HEK293 (cell line): ENCODE results near the gene FMNL3.

Source experiments
- CTCF ChIA-PET: fragments of 350-600 bp; formaldehyde crosslinking; extraction: SDS; loops from one replicate; lab custom pipeline; 2021; ENCODE audit warnings: antibody characterized with exemption; lab: Yijun Ruan, JAX
- POLR2A ChIA-PET: fragments of 300-600 bp; formaldehyde crosslinking; extraction: SDS; loops from one replicate; lab custom pipeline; 2020; ENCODE audit warnings: antibody characterized with exemption, inconsistent platforms; lab: Yijun Ruan, JAX
- H3K27ac ChIP-seq: fragments of 200-500 bp; sonication (Bioruptor generic); 2 replicates; pipeline ENCODE4 v1.5.1; 2014; ENCODE audit warnings: low read depth, low read length, control low read depth, inconsistent platforms; ENCODE audit errors: extremely low read depth
- H3K36me3 ChIP-seq, 2 experiments: fragments of 200-500 bp in 1 of 2; sonication (Bioruptor generic) in 1 of 2; 1 replicate in 1 of 2; 2 replicates in 1 of 2; pipeline ENCODE4 v1.5.1; 2014 to 2017; ENCODE audit warnings: inconsistent platforms in 2 of 2, low read length in 2 of 2; ENCODE audit not compliant: control insufficient read depth in 2 of 2, insufficient read depth in 1 of 2
- H3K4me1 ChIP-seq: fragments of 200-500 bp; sonication (Bioruptor generic); 2 replicates; pipeline ENCODE4 v1.5.1; 2014; ENCODE audit warnings: mild to moderate bottlenecking, low read length, inconsistent platforms; ENCODE audit not compliant: control insufficient read depth, insufficient read depth
- H3K4me3 ChIP-seq: 2 replicates; pipeline ENCODE4 v1.5.1; 2011; ENCODE audit warnings: low read depth, mild to moderate bottlenecking, control low read depth, low read length, moderate library complexity
- H3K9me3 ChIP-seq: fragments of 200-500 bp; sonication (Bioruptor generic); 2 replicates; pipeline ENCODE4 v1.5.1; 2014; ENCODE audit warnings: low read depth, low read length, inconsistent platforms; ENCODE audit not compliant: control insufficient read depth, insufficient read depth
- FEZF1 ChIP-seq: fragments of 450-650 bp; formaldehyde crosslinking; IDR thresholded peaks from 2 replicates; pipeline ENCODE4 v1.5.1; 2016; ENCODE audit warnings: missing biosample characterization, missing genetic modification characterization
- HIC1 ChIP-seq: fragments of 450-650 bp; formaldehyde crosslinking; IDR thresholded peaks from 2 replicates; pipeline ENCODE4 v1.5.1; 2016; ENCODE audit warnings: missing biosample characterization, missing genetic modification characterization
- HOXA7 ChIP-seq: sonication (generic); formaldehyde crosslinking; IDR thresholded peaks from 2 replicates; pipeline ENCODE4 v1.8.1; 2022; ENCODE audit warnings: missing genetic modification reagents, borderline replicate concordance
- INSM2 ChIP-seq: fragments of 450-650 bp; formaldehyde crosslinking; IDR thresholded peaks from 2 replicates; pipeline ENCODE4 v1.5.1; 2016; ENCODE audit warnings: missing biosample characterization, missing genetic modification characterization
- KLF10 ChIP-seq: fragments of 450-650 bp; IDR thresholded peaks from 2 replicates; pipeline ENCODE4 v1.5.1; 2018; ENCODE audit warnings: missing biosample characterization, mild to moderate bottlenecking, missing genetic modification characterization
- MZF1 ChIP-seq: fragments of 450-650 bp; formaldehyde crosslinking; IDR thresholded peaks from 2 replicates; pipeline ENCODE4 v1.5.1; 2017; ENCODE audit warnings: missing biosample characterization, missing genetic modification characterization, borderline replicate concordance
- SCRT1 ChIP-seq: fragments of 450-650 bp; formaldehyde crosslinking; IDR thresholded peaks from 2 replicates; pipeline ENCODE4 v1.5.1; 2016; ENCODE audit warnings: missing biosample characterization, missing genetic modification characterization, borderline replicate concordance
- SP2 ChIP-seq: fragments of 450-650 bp; formaldehyde crosslinking; IDR thresholded peaks from 2 replicates; pipeline ENCODE4 v1.5.1; 2016; ENCODE audit warnings: missing biosample characterization, missing genetic modification characterization
- ZBTB17 ChIP-seq: fragments of 450-650 bp; formaldehyde crosslinking; IDR thresholded peaks from 2 replicates; pipeline ENCODE4 v1.5.1; 2016; ENCODE audit warnings: missing biosample characterization, missing genetic modification characterization
- ZFHX2 ChIP-seq: fragments of 450-650 bp; formaldehyde crosslinking; conservative IDR thresholded peaks from 2 replicates; pipeline ENCODE4 v1.5.1; 2016; ENCODE audit warnings: missing biosample characterization, missing genetic modification characterization
- ZFP41 ChIP-seq: fragments of 450-650 bp; formaldehyde crosslinking; IDR thresholded peaks from 2 replicates; pipeline ENCODE4 v1.5.1; 2016; ENCODE audit warnings: missing biosample characterization, missing genetic modification characterization, borderline replicate concordance
- ZFP69B ChIP-seq: fragments of 450-650 bp; formaldehyde crosslinking; IDR thresholded peaks from 2 replicates; pipeline ENCODE4 v1.5.1; 2016; ENCODE audit warnings: missing biosample characterization, missing genetic modification characterization
- ZNF114 ChIP-seq: fragments of 450-650 bp; formaldehyde crosslinking; IDR thresholded peaks from 2 replicates; pipeline ENCODE4 v1.5.0; 2017; ENCODE audit warnings: missing biosample characterization, missing genetic modification characterization
- ZNF132 ChIP-seq: fragments of 450-650 bp; formaldehyde crosslinking; IDR thresholded peaks from 2 replicates; pipeline ENCODE4 v1.5.1; 2017; ENCODE audit warnings: missing biosample characterization, missing genetic modification characterization, borderline replicate concordance
- ZNF138 ChIP-seq: fragments of 450-650 bp; formaldehyde crosslinking; IDR thresholded peaks from 2 replicates; pipeline ENCODE4 v1.5.1; 2016; ENCODE audit warnings: missing biosample characterization, missing genetic modification characterization, borderline replicate concordance
- ZNF157 ChIP-seq: fragments of 450-650 bp; formaldehyde crosslinking; IDR thresholded peaks from 2 replicates; pipeline ENCODE4 v1.5.1; 2016; ENCODE audit warnings: missing biosample characterization, missing genetic modification characterization
- ZNF16 ChIP-seq: fragments of 450-650 bp; formaldehyde crosslinking; IDR thresholded peaks from 2 replicates; pipeline ENCODE4 v1.5.1; 2016; ENCODE audit warnings: low read depth, missing biosample characterization, missing genetic modification characterization
- ZNF433 ChIP-seq: fragments of 450-650 bp; formaldehyde crosslinking; IDR thresholded peaks from 2 replicates; pipeline ENCODE4 v1.5.1; 2016; ENCODE audit warnings: missing biosample characterization, missing genetic modification characterization, low read depth
- ZNF501 ChIP-seq: fragments of 450-650 bp; formaldehyde crosslinking; IDR thresholded peaks from 2 replicates; pipeline ENCODE4 v1.5.1; 2016; ENCODE audit warnings: missing biosample characterization, missing genetic modification characterization
- ZNF571 ChIP-seq: fragments of 450-650 bp; formaldehyde crosslinking; IDR thresholded peaks from 2 replicates; pipeline ENCODE4 v1.5.0; 2017; ENCODE audit warnings: missing biosample characterization, missing genetic modification characterization
- ZNF610 ChIP-seq: fragments of 450-650 bp; formaldehyde crosslinking; IDR thresholded peaks from 2 replicates; pipeline ENCODE4 v1.5.1; 2016; ENCODE audit warnings: missing biosample characterization, missing genetic modification characterization, borderline replicate concordance
- ZNF658 ChIP-seq: fragments of 450-650 bp; formaldehyde crosslinking; IDR thresholded peaks from 2 replicates; pipeline ENCODE4; 2016; ENCODE audit warnings: missing biosample characterization, missing genetic modification characterization
- ZNF664 ChIP-seq: fragments of 450-650 bp; formaldehyde crosslinking; IDR thresholded peaks from 2 replicates; pipeline ENCODE4 v1.5.1; 2016; ENCODE audit warnings: missing biosample characterization, missing genetic modification characterization
- ZNF677 ChIP-seq: fragments of 450-650 bp; IDR thresholded peaks from 2 replicates; pipeline ENCODE4 v1.5.0; 2018; ENCODE audit warnings: missing biosample characterization, mild to moderate bottlenecking, missing genetic modification characterization, moderate library complexity
- ZNF791 ChIP-seq: fragments of 450-650 bp; formaldehyde crosslinking; IDR thresholded peaks from 2 replicates; pipeline ENCODE4 v1.5.1; 2016; ENCODE audit warnings: missing biosample characterization, missing genetic modification characterization
- TF ChIP-seq, protein P1 (sequence below): fragments of 450-650 bp; formaldehyde crosslinking; IDR thresholded peaks from 2 replicates; pipeline ENCODE4 v1.5.1; 2017; ENCODE audit warnings: missing biosample characterization, missing genetic modification characterization
- TF ChIP-seq, protein P2 (sequence below): fragments of 450-650 bp; formaldehyde crosslinking; IDR thresholded peaks from 2 replicates; pipeline ENCODE4 v1.5.1; 2017; ENCODE audit warnings: missing biosample characterization, missing genetic modification characterization

Gene FMNL3

GRCh38 chr12:49624921-49625577 lies 82.2 kb downstream of the FMNL3 start (continued):
- TF ChIP-seq ZNF571 (tag by site-specific recombination) (no peak), HIC1 (tag by site-specific recombination) (no peak), ZFP41 (tag by site-specific recombination) (no peak), ZNF664 (peak; percentile 67), SP2 (tag by site-specific recombination) (no peak), ZFP69B (tag by site-specific recombination) (peak; percentile 30; the same call in 1 of the 2 replicates), FEZF1 (tag by site-specific recombination) (no peak)

DNA sequence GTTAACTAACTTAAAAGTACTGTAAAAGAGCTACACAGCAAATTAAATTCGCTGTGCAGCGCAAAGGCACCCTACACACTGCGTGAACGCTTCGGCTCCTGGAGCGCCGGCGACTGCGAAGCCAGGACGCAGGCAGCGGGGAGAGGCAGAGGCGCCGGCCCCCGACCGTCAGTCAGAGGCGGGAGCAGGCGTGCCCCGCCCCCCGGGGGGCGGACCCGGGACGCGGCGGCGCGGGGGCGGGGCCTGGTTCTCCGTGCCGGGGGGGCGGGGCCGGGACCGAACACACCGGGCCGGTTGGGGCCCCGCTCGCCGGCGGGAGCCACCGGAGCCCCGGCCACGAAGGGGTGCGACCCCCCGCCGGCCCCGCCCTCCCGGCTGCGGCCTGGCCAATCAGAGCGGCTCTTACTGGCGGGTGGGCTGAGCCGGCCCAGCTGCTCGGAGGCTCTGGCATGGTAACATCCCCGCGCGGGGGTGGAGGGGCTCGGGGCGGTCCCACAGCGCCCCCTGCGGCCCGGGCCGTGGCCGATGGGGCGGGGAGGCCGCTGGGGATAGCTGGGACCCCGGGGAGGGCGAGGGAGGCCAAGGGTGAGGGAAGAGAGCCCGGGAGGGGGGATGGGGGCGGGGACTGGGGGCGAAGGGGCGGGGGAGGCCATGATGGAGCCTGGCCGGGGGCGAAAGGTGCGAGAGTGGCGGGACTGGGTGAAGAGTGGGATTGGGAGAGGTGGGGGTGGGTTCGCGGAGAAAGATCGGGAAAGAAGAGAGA lies 83.9 kb downstream of the FMNL3 start, which contains the start of gene PRPF40B:
TSS of gene PRPF40B (plus strand) at position 420 of the 763 bp plus-strand sequence. CDS start at position 450, 30 bp downstream.
- H3K9me3 ChIP-seq, result no peaks in the 10 kb centered on the region
- ChIA-PET CTCF (interaction anchor here (0.6 to 2.6 kb wide), 17 partner anchors 8 to 334 kb away, joined by 3 to 20 read pairs (median 4); partner anchors contain the start of gene C1QL4), POLR2A (interaction anchor here (0.6 to 1.8 kb wide), 15 partner anchors 13 to 276 kb away, joined by 3 to 8 read pairs (median 4); partner anchors contain the start of genes SPATS2 and TMBIM6)
- H3K4me3 ChIP-seq, result peak within 1 kb of the TSS; percentile 49
- no peaks in the 10 kb centered on the region for H3K4me1 ChIP-seq
- H3K36me3 ChIP-seq, result no peaks in the 10 kb centered on the region
- peak within 1 kb of the TSS; percentile 1 for H3K27ac ChIP-seq
- TF ChIP-seq ZNF16 (tag by site-specific recombination) (no peak), ZNF433 (no peak), ZNF157 (tag by site-specific recombination) (no peak), ZNF138 (tag by site-specific recombination) (no peak), INSM2 (no peak), HOXA7 (no peak), ZNF132 (tag by site-specific recombination) (no peak), ZFHX2 (tag by site-specific recombination) (peak; percentile 63), ZNF501 (no peak), ZNF610 (tag by site-specific recombination) (no peak), SCRT1 (tag by site-specific recombination) (no peak), KLF10 (tag by site-specific recombination) (peak; percentile 46; the same call in 1 of the 2 replicates), HIC1 (tag by site-specific recombination) (no peak), ZNF677 (no peak), ZNF114 (tag by site-specific recombination) (no peak), MZF1 (tag by site-specific recombination) (0 out of 2 replicates have a peak, but pooled peaks have one; percentile 18), ZNF658 (tag by site-specific recombination) (no peak), ZNF791 (tag by site-specific recombination) (no peak), ZBTB17 (tag by site-specific recombination) (no peak; the same call in 1 of the 2 replicates)
- TF ChIP-seq, protein P1, sequence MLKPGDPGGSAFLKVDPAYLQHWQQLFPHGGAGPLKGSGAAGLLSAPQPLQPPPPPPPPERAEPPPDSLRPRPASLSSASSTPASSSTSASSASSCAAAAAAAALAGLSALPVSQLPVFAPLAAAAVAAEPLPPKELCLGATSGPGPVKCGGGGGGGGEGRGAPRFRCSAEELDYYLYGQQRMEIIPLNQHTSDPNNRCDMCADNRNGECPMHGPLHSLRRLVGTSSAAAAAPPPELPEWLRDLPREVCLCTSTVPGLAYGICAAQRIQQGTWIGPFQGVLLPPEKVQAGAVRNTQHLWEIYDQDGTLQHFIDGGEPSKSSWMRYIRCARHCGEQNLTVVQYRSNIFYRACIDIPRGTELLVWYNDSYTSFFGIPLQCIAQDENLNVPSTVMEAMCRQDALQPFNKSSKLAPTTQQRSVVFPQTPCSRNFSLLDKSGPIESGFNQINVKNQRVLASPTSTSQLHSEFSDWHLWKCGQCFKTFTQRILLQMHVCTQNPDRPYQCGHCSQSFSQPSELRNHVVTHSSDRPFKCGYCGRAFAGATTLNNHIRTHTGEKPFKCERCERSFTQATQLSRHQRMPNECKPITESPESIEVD (tag by site-specific recombination), result no peak
- TF ChIP-seq, protein P2, sequence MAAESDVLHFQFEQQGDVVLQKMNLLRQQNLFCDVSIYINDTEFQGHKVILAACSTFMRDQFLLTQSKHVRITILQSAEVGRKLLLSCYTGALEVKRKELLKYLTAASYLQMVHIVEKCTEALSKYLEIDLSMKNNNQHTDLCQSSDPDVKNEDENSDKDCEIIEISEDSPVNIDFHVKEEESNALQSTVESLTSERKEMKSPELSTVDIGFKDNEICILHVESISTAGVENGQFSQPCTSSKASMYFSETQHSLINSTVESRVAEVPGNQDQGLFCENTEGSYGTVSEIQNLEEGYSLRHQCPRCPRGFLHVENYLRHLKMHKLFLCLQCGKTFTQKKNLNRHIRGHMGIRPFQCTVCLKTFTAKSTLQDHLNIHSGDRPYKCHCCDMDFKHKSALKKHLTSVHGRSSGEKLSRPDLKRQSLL (tag by site-specific recombination), result peak; percentile 71; the same call in 1 of the 2 replicates
